GM12864 (cell line): ENCODE measurements around the gene PPP2R1A.
A peak's percentile ranks its signal among the peaks of the same experiment; 100 is the strongest.

Experiments
- DNase-seq: peaks from one replicate; pipeline ENCODE4 v3.0.0-alpha.2; 2011; ENCODE audit warnings: low read depth
- H3K4me3 ChIP-seq: 2 replicates; pipeline ENCODE4 v1.5.1; 2011; ENCODE audit warnings: mild to moderate bottlenecking, low read depth, low read length, control low read depth
- CTCF ChIP-seq: IDR thresholded peaks from 2 replicates; pipeline ENCODE4 v1.5.1; 2011; ENCODE audit warnings: low read depth, mild to moderate bottlenecking, moderate library complexity, low read length, control low read depth, inconsistent platforms; ENCODE audit errors: missing control alignments

PPP2R1A gene

DNA sequence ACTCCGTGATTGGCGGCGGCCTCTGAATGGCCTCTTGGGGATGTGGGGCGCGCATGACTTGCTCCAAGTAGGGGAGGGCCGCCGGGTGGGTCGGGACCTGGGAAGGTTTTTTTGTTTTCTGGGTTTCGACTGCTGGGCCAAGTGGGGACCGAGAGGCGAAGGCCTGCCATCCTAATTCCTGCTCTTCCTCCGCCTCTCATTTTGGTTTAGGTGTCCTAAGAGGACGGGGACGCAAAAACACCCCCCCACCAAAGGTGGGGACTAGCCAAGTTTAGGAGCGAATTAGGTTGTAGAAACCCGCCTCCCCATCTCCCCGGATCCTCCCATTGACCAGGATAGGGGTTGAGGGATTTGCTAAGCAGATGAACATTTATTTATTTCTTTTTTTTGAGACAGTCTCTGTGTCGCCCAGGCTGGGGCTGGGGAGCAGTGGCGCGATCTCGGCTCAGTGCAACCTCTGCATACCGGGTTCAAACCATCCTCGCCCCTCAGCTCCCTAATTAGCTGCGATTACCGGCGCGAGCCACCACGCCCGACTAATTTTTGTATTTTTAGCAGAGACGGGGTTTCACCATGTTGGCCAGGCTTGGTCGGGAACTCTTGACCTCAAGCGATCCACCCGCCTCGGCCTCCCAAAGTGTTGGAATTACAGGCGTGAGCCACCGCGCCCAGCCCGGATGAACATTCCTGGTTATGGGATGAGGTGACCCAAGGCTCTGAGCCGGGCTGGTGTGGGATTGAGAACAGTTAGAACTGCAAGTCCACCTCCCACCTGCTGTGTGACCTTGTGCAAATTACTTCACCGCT, 838 bp downstream of the PPP2R1A start:
- peak overlapping the region; percentile 94 for H3K4me3 ChIP-seq
- no peak for TF ChIP-seq CTCF
- DNase-seq: no peak

DNA sequence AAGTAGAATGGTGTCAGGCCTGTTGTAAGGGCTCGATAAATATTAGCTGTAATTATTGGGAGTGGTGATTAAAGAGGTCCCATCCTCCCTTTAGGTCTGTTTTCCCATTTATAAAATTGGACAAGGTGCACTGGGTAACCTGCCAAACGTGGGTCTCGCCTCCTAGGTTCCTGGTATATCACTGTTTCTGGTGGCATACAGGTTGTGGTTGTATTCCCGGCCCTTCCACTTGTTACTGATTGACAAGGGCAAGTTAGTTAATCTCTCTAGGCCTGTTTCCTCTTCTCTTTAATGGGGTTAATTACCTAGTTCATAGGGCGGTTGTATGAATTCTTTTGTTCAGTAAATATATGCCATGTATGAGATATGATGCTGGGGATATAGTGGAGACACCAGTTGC, 1.5 kb downstream of the PPP2R1A start:
- H3K4me3 ChIP-seq: peak overlapping the region; percentile 94
- TF ChIP-seq CTCF: no peak
- no peak for DNase-seq

GRCh38 chr19:52191951-52192350, 2.1 kb downstream of the PPP2R1A start:
- TF ChIP-seq CTCF: no peak
- DNase-seq: no peak
- peak overlapping the region; percentile 94; the same call in 1 of the 2 replicates for H3K4me3 ChIP-seq

GRCh38 chr19:52196256-52196967, 6.6 kb downstream of the PPP2R1A start:
- no peak for DNase-seq
- TF ChIP-seq CTCF: no peak
- H3K4me3 ChIP-seq: no peak overlapping the region

DNA sequence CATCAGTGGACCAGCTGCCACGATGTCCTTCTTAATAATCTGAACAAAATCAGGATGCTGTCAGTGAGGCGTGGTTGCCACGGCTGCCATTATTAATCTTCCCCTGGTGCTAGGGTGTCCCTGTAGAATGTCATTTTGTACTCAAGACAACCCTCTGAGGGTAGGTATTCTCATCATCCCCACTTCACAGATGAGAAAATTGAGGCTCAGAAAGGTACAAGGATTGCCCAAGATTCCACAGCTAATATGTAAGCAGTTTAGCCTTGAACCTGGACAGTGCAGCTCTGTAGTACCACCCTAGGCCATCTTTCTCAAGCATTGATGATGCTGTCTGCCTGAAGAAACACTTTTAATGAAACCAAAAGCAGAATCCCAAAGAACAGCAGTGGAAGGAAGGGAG, 8.1 kb downstream of the PPP2R1A start:
- DNase-seq: no peak
- H3K4me3 ChIP-seq: no peak overlapping the region
- no peak for TF ChIP-seq CTCF

DNA sequence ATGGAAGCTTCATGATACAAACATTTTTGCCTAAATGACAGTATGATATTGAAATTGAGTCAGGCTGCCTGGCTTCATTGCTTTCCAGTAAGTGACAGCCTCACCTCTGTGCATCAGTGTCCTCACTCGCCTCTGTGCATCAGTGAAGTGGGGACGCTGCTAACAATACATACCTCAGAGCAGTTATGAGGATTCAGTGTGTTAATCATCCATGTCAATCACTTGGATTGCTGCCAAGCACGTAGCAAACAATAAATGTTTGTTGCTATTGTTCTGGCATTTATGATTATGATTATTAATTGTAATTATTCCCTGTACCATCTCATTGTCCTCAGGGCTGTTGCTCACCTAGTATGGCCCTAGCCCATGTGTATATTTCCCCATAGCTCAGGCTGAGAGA, 8.8 kb downstream of the PPP2R1A start:
- no peak for DNase-seq
- TF ChIP-seq CTCF: no peak
- no peak overlapping the region for H3K4me3 ChIP-seq
